HepG2 (cell line): ENCODE data around the gene CPSF6.

Experiments used
- SP4 ChIP-seq: sonication (generic); formaldehyde crosslinking; IDR thresholded peaks from 2 replicates; pipeline ENCODE4 v1.8.1; 2023; ENCODE audit warnings: mild to moderate bottlenecking, missing genetic modification reagents
- YY1 ChIP-seq: IDR thresholded peaks from 2 replicates; pipeline ENCODE4 v1.6.1; 2011; ENCODE audit warnings: low read length, low read depth, moderate library complexity, mild to moderate bottlenecking; ENCODE audit not compliant: insufficient read depth, insufficient replicate concordance
- ZNF317 ChIP-seq: sonication (generic); formaldehyde crosslinking; IDR thresholded peaks from 2 replicates; pipeline ENCODE4 v1.5.0; 2020; ENCODE audit warnings: mild to moderate bottlenecking, missing genetic modification reagents

DNA sequence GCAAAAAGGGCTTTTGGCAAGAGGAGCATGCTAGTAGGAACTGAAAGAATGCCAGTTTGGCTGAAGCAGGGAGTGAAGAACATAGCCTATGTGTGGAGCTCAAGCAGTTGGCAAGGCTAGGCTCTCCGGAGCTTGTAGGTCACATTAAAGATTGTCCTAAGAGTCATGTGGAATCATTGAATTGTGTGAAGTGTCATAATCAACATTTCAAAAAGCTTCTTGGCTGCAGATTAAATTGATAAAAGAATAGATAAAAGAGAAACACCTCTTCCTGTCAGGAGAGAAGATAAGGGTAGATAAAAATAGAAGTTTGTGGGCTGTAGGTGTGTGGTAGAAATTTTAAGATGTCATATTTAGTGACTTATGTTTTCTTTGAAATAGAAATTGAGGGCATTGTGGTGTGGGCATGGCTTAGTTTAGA lies 36.1 kb downstream of the CPSF6 start:
- TF ChIP-seq SP4 (CRISPR knock-in tag) (no peak), YY1 (no peak), ZNF317 (CRISPR knock-in tag) (no peak)
